Activated B cell treated with CpG ODN at 0.5 μM for 24 hours (primary cell): ENCODE data around the gene ZDHHC11. TPM values are rescaled to one million over a fixed set of nuclear protein-coding genes. Genes with fewer than 3 reads are reported as not detected.
A peak's percentile ranks its signal among the peaks of the same experiment; 100 is the strongest.

ENCODE experiments used
- ATAC-seq: fragments of 200-7000 bp; cut with Tn5 transposase; one replicate; pipeline ENCODE4 v1.10.0; 2021; ENCODE audit warnings: low read depth, mild to moderate bottlenecking, moderate library complexity
- CTCF ChIA-PET: fragments of 350-600 bp; sonication (Branson Sonifier 250); formaldehyde crosslinking; loops from one replicate; lab custom pipeline; 2021; ENCODE audit warnings: antibody characterized with exemption; lab: Charles Lee
- POLR2A ChIA-PET: fragments of 350-600 bp; sonication (Branson Sonifier 250); formaldehyde crosslinking; loops from one replicate; lab custom pipeline; 2021; ENCODE audit warnings: antibody characterized with exemption; lab: Charles Lee
- DNase-seq: peaks from one replicate; pipeline ENCODE4 v3.0.0; 2022
- H3K27ac Mint-ChIP-seq: one replicate; pipeline ENCODE4 v1.8.0; 2020; ENCODE audit warnings: mixed read lengths
- H3K27me3 Mint-ChIP-seq: one replicate; pipeline ENCODE4 v1.8.0; 2021; ENCODE audit warnings: mixed read lengths
- H3K36me3 Mint-ChIP-seq: one replicate; pipeline ENCODE4 v1.8.0; 2021; ENCODE audit warnings: low read depth, mixed read lengths
- H3K4me1 Mint-ChIP-seq: one replicate; pipeline ENCODE4 v1.8.0; 2021; ENCODE audit warnings: mixed read lengths
- H3K4me3 Mint-ChIP-seq: one replicate; pipeline ENCODE4 v1.8.0; 2020; ENCODE audit warnings: mild to moderate bottlenecking, mixed read lengths
- H3K9me3 Mint-ChIP-seq: one replicate; pipeline ENCODE4 v1.8.0; 2020; ENCODE audit warnings: mixed read lengths
- intact Hi-C: fragments of 100-400 bp; cut with micrococcal nuclease; formaldehyde crosslinking; loops from one replicate; pipeline ENCODE4 v1.15.1; 2024
- total RNA-seq: library from RNA; stranded (reverse); gene quantifications from 2 replicates; pipeline ENCODE4 v1.2.3, GENCODE V29; 2022
- TF ChIP-seq, protein P1 (sequence below): fragments of 200-600 bp; IDR thresholded peaks from one replicate; pipeline ENCODE4 v1.8.0; 2022; ENCODE audit warnings: antibody characterized with exemption, mild to moderate bottlenecking

Gene ZDHHC11
- total RNA-seq, 1 donor from 2014 or later: 1.6 TPM

- no peaks in the 10 kb centered on the region for H3K27me3 Mint-ChIP-seq
- TF ChIP-seq, protein P1, sequence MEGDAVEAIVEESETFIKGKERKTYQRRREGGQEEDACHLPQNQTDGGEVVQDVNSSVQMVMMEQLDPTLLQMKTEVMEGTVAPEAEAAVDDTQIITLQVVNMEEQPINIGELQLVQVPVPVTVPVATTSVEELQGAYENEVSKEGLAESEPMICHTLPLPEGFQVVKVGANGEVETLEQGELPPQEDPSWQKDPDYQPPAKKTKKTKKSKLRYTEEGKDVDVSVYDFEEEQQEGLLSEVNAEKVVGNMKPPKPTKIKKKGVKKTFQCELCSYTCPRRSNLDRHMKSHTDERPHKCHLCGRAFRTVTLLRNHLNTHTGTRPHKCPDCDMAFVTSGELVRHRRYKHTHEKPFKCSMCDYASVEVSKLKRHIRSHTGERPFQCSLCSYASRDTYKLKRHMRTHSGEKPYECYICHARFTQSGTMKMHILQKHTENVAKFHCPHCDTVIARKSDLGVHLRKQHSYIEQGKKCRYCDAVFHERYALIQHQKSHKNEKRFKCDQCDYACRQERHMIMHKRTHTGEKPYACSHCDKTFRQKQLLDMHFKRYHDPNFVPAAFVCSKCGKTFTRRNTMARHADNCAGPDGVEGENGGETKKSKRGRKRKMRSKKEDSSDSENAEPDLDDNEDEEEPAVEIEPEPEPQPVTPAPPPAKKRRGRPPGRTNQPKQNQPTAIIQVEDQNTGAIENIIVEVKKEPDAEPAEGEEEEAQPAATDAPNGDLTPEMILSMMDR: no peak
- peak overlapping the region; percentile 47 for H3K27ac Mint-ChIP-seq
- no peaks in the 10 kb centered on the region for H3K9me3 Mint-ChIP-seq
- intact Hi-C loops: no loop called here
- no peak overlapping the region for H3K4me3 Mint-ChIP-seq
- H3K4me1 Mint-ChIP-seq: peaks cover 5% of the 10 kb centered on the region
- peak; percentile 54 for ATAC-seq
- peaks cover 98% of the 10 kb centered on the region for H3K36me3 Mint-ChIP-seq
- DNase-seq: no peak
- ChIA-PET POLR2A (no interaction called here), CTCF (no interaction called here)
These were observed 22.5 kb upstream of the ZDHHC11 start for GRCh38 chr5:873328-873727.

- no peaks in the 10 kb centered on the region for H3K9me3 Mint-ChIP-seq
- no peak overlapping the region for H3K4me3 Mint-ChIP-seq
- intact Hi-C loops: no loop called here
- peaks cover 5% of the 10 kb centered on the region for H3K4me1 Mint-ChIP-seq
- ChIA-PET POLR2A (no interaction called here), CTCF (no interaction called here)
- H3K27me3 Mint-ChIP-seq: no peaks in the 10 kb centered on the region
- DNase-seq (no peak), ATAC-seq (no peak)
- TF ChIP-seq, protein P1: no peak
- no peak overlapping the region for H3K27ac Mint-ChIP-seq
- peaks cover 98% of the 10 kb centered on the region for H3K36me3 Mint-ChIP-seq
These were observed 21.5 kb upstream of the ZDHHC11 start for GRCh38 chr5:872301-872700.

GRCh38 chr5:871596-872298, 21.0 kb upstream of the ZDHHC11 start:
- intact Hi-C loops: no loop called here
- Mint-ChIP-seq H3K4me3 (no peak overlapping the region), H3K27me3 (no peaks in the 10 kb centered on the region), H3K9me3 (no peaks in the 10 kb centered on the region), H3K36me3 (peaks cover 98% of the 10 kb centered on the region), H3K27ac (no peak overlapping the region), H3K4me1 (peaks cover 5% of the 10 kb centered on the region)
- POLR2A ChIA-PET: no interaction called here
- CTCF ChIA-PET: no interaction called here
- ATAC-seq (no peak), DNase-seq (no peak)
- TF ChIP-seq, protein P1: no peak

GRCh38 chr5:870956-871355, 20.2 kb upstream of the ZDHHC11 start:
- H3K9me3 Mint-ChIP-seq: no peaks in the 10 kb centered on the region
- POLR2A ChIA-PET: no interaction called here

DNA sequence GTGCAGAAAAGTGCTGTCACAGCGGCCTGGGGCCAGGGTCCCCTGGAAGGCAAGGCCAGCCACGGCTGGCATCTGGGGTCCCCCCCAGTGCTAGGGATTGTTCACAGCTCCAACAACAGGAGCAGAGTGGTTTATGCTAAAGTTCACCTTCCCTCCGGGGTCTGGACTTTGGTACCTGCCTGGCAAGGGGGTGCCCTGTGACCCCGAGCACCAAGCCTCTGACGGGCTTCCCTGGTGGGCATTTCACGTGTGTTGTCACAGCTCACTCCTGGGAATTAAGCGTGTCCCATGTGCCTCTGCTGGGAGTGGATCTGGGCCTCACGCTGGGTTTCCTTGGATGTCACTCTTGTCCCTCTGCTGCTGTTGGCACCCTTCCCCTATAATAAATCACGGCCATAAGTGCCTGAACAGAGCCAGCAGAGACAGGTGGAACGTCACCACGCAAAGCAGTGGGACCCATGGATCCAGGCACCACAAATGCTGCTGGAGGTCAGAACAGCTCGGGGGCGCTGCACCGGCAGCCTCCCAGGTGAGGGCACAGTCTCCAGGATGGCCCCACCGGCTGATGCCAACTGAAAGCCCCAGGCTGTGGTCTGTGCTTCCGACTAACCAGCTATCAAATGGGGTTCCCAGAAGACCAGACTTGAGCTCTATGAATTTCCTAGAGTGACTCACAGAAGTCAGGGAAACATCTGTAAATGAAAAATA, 17.8 kb upstream of the ZDHHC11 start:
- Mint-ChIP-seq H3K9me3 (no peaks in the 10 kb centered on the region), H3K27ac (no peak overlapping the region), H3K4me3 (no peak overlapping the region), H3K36me3 (peaks cover 99% of the 10 kb centered on the region), H3K27me3 (no peaks in the 10 kb centered on the region), H3K4me1 (peaks cover 5% of the 10 kb centered on the region)
- CTCF ChIA-PET: no interaction called here
- DNase-seq (no peak), ATAC-seq (no peak)
- intact Hi-C loops: no loop called here
- POLR2A ChIA-PET: no interaction called here
- TF ChIP-seq, protein P1: no peak

More at GRCh38 chr5:870956-871355, 20.2 kb upstream of the ZDHHC11 start:
- peaks cover 99% of the 10 kb centered on the region for H3K36me3 Mint-ChIP-seq
- intact Hi-C loops: no loop called here
- TF ChIP-seq, protein P1: no peak
- no peak overlapping the region for H3K27ac Mint-ChIP-seq
- CTCF ChIA-PET: no interaction called here
- H3K4me3 Mint-ChIP-seq: no peak overlapping the region
- no peak for ATAC-seq
- no peak for DNase-seq
- H3K27me3 Mint-ChIP-seq: no peaks in the 10 kb centered on the region
- peaks cover 5% of the 10 kb centered on the region for H3K4me1 Mint-ChIP-seq
